HepG2 (cell line): ENCODE measurements around the gene NDRG3. TPM values are rescaled to one million over a fixed set of nuclear protein-coding genes. Genes with fewer than 3 reads are reported as not detected.

Source experiments
- AHDC1 ChIP-seq: sonication (generic); formaldehyde crosslinking; IDR thresholded peaks from 2 replicates; pipeline ENCODE4 v1.5.1; 2020; ENCODE audit warnings: mild to moderate bottlenecking, missing genetic modification reagents, borderline replicate concordance
- ARID5B ChIP-seq: IDR thresholded peaks from 2 replicates; pipeline ENCODE4 v1.4.0; 2020; ENCODE audit warnings: mild to moderate bottlenecking, missing genetic modification reagents
- GTF2F1 ChIP-seq: fragments of 150-350 bp; IDR thresholded peaks from 2 replicates; pipeline ENCODE4 v1.6.1; 2014; ENCODE audit warnings: low read length
- HIVEP1 ChIP-seq: sonication (generic); formaldehyde crosslinking; IDR thresholded peaks from 2 replicates; pipeline ENCODE4 v1.4.0; 2020; ENCODE audit warnings: mild to moderate bottlenecking, missing genetic modification reagents
- HNRNPLL ChIP-seq: fragments of 200-400 bp; formaldehyde crosslinking; IDR thresholded peaks from 2 replicates; pipeline ENCODE4 v1.6.1; 2017; ENCODE audit warnings: mild to moderate bottlenecking, low read depth, low read length; ENCODE audit not compliant: poor library complexity, severe bottlenecking
- MLLT10 ChIP-seq: sonication (generic); formaldehyde crosslinking; IDR thresholded peaks from 2 replicates; pipeline ENCODE4 v1.4.0; 2020; ENCODE audit warnings: missing genetic modification reagents
- SCMH1 ChIP-seq: sonication (generic); formaldehyde crosslinking; IDR thresholded peaks from 2 replicates; pipeline ENCODE4 v1.9.0; 2021; ENCODE audit warnings: missing genetic modification reagents, mild to moderate bottlenecking, borderline replicate concordance
- STAT5B ChIP-seq: sonication (generic); formaldehyde crosslinking; IDR thresholded peaks from 2 replicates; pipeline ENCODE4 v1.4.0; 2020; ENCODE audit warnings: missing genetic modification reagents
- ZNF10 ChIP-seq: sonication (generic); formaldehyde crosslinking; IDR thresholded peaks from 2 replicates; pipeline ENCODE4 v1.4.0; 2020; ENCODE audit warnings: mild to moderate bottlenecking, low read depth, missing genetic modification reagents, borderline replicate concordance
- ZNF432 ChIP-seq: sonication (generic); formaldehyde crosslinking; IDR thresholded peaks from 2 replicates; pipeline ENCODE4 v1.5.0; 2020; ENCODE audit warnings: missing genetic modification reagents, mild to moderate bottlenecking, borderline replicate concordance
- ZNF567 ChIP-seq: sonication (generic); formaldehyde crosslinking; IDR thresholded peaks from 2 replicates; pipeline ENCODE4 v1.8.1; 2023; ENCODE audit warnings: mild to moderate bottlenecking, missing genetic modification reagents, borderline replicate concordance
- ZNF589 ChIP-seq: sonication (generic); formaldehyde crosslinking; conservative IDR thresholded peaks from 2 replicates; pipeline ENCODE4 v1.8.0; 2022; ENCODE audit warnings: mild to moderate bottlenecking, moderate library complexity, missing genetic modification reagents
- ZNF660 ChIP-seq: sonication (generic); formaldehyde crosslinking; IDR thresholded peaks from 2 replicates; pipeline ENCODE4 v1.5.1; 2020; ENCODE audit warnings: mild to moderate bottlenecking, low read depth, missing genetic modification reagents, borderline replicate concordance
- ZNF704 ChIP-seq: sonication (generic); formaldehyde crosslinking; IDR thresholded peaks from 2 replicates; pipeline ENCODE4 v1.8.1; 2023; ENCODE audit warnings: mild to moderate bottlenecking, inconsistent platforms, moderate library complexity, missing genetic modification reagents, borderline replicate concordance
- ZSCAN20 ChIP-seq: sonication (generic); formaldehyde crosslinking; IDR thresholded peaks from 2 replicates; pipeline ENCODE4 v1.4.0; 2020; ENCODE audit warnings: missing genetic modification reagents, mild to moderate bottlenecking, borderline replicate concordance
- polyA plus RNA-seq, 8 experiments: library from polyadenylated mRNA; depleted of rRNA in 3 of 8; stranded (reverse) in 7 of 8; unstranded in 1 of 8; fragments of >200 nt; fragmentation: Illumina TruSeq in 4 of 8; extraction: Trizol in 4 of 8; gene quantifications; 2 replicates each; pipeline versions ENCODE4 v1.2.1 to v1.2.3, GENCODE V29; 2011 to 2016; ENCODE audit warnings: low read depth in 4 of 8, missing spikeins in 1 of 8, mixed read lengths in 1 of 8; ENCODE audit not compliant: insufficient read depth in 1 of 8
- total RNA-seq, 5 experiments: library from RNA; depleted of rRNA; stranded (reverse); fragments of >200 nt; fragmentation: Illumina TruSeq; extraction: Trizol; gene quantifications; 2 replicates each; pipeline ENCODE4 v1.2.3, GENCODE V29; 2016; ENCODE audit warnings: low read depth in 1 of 5
- TF ChIP-seq, protein P1 (sequence below): sonication (generic); formaldehyde crosslinking; conservative IDR thresholded peaks from 2 replicates; pipeline ENCODE4 v1.8.0; 2022; ENCODE audit warnings: low read depth, missing genetic modification reagents

Gene NDRG3
- total and polyA plus RNA-seq, 2 of the 13 experiments (the other 11 are each of a cell fraction or from before 2014, with no cell fraction given): 36.0 to 40.5 TPM

GRCh38 chr20:36676701-36677421 lies 69.0 kb downstream of the NDRG3 start (continued):
- TF ChIP-seq, protein P1, sequence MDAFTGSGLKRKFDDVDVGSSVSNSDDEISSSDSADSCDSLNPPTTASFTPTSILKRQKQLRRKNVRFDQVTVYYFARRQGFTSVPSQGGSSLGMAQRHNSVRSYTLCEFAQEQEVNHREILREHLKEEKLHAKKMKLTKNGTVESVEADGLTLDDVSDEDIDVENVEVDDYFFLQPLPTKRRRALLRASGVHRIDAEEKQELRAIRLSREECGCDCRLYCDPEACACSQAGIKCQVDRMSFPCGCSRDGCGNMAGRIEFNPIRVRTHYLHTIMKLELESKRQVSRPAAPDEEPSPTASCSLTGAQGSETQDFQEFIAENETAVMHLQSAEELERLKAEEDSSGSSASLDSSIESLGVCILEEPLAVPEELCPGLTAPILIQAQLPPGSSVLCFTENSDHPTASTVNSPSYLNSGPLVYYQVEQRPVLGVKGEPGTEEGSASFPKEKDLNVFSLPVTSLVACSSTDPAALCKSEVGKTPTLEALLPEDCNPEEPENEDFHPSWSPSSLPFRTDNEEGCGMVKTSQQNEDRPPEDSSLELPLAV: no peak
- TF ChIP-seq ZNF660: no peak
- TF ChIP-seq ARID5B (CRISPR knock-in tag): no peak
- no peak for TF ChIP-seq ZNF589
- TF ChIP-seq STAT5B (CRISPR knock-in tag): no peak
- TF ChIP-seq SCMH1 (CRISPR knock-in tag): no peak
- no peak for TF ChIP-seq GTF2F1
- TF ChIP-seq HNRNPLL: peak; percentile 55
- no peak for TF ChIP-seq ZNF10 (CRISPR knock-in tag)
- no peak for TF ChIP-seq MLLT10 (CRISPR knock-in tag)
- no peak for TF ChIP-seq ZNF567 (CRISPR knock-in tag)
- no peak for TF ChIP-seq ZNF704 (CRISPR knock-in tag)
- TF ChIP-seq ZSCAN20 (CRISPR knock-in tag): no peak
- no peak for TF ChIP-seq AHDC1 (CRISPR knock-in tag)
- no peak for TF ChIP-seq ZNF432 (CRISPR knock-in tag)
- no peak for TF ChIP-seq HIVEP1
